ENCODE data around the gene SMIM43. TPM values are rescaled to one million over a fixed set of nuclear protein-coding genes. Genes with fewer than 3 reads are reported as not detected.

Gene SMIM43
- total RNA-seq, 1 experiment from 2014 or later, result 1.2 TPM

- Histone ChIP-seq H2BK15ac (ENCODE audit: low read depth, low read length) (no peak overlapping the region), H3K14ac (ENCODE audit: insufficient read depth, low read length) (no peak overlapping the region), H3K23ac (ENCODE audit: insufficient read length, low read depth, low read length) (no peak overlapping the region), H3K4me2 (ENCODE audit: insufficient read depth, insufficient read length, low read length) (no peak overlapping the region), H3K27me3 (ENCODE audit: insufficient read depth, low read length) (no peaks in the 10 kb centered on the region), H3K23me2 (ENCODE audit: insufficient read length, low read depth, low read length, poor library complexity, severe bottlenecking) (no peaks in the 10 kb centered on the region), H2AK5ac (ENCODE audit: insufficient read length, low read length) (no peak overlapping the region), H2BK5ac (ENCODE audit: insufficient read length, low read length) (no peak overlapping the region), H3K4me1 (ENCODE audit: insufficient read depth, low read length) (peaks cover 6% of the 10 kb centered on the region; the same call in 1 of the 2 replicates), H4K91ac (ENCODE audit: insufficient read length, low read depth, low read length) (no peak overlapping the region), H3K9ac (ENCODE audit: extremely low read depth, insufficient read length, low read length) (no peak overlapping the region), H2BK120ac (ENCODE audit: low read depth, low read length, poor library complexity, severe bottlenecking) (no peak overlapping the region), H2BK12ac (ENCODE audit: insufficient read length, low read depth, low read length) (no peak overlapping the region), H3K79me2 (ENCODE audit: insufficient read depth, low read length) (no peaks in the 10 kb centered on the region), H3K56ac (ENCODE audit: insufficient read length, low read depth, low read length) (no peak overlapping the region), H4K8ac (replicated peaks; ENCODE audit: insufficient read length, low read depth, low read length) (no peak overlapping the region), H4K20me1 (ENCODE audit: control insufficient read depth, insufficient read depth, insufficient read length) (no peaks in the 10 kb centered on the region), H3K4ac (ENCODE audit: low read depth, low read length) (no peak overlapping the region), H3K18ac (ENCODE audit: insufficient read length, low read depth, low read length) (no peak overlapping the region), H4K5ac (ENCODE audit: insufficient read length, low read depth, low read length) (no peak overlapping the region), H3T11ph (ENCODE audit: low read length) (no peak overlapping the region), H3K9me3 (ENCODE audit: control insufficient read depth, low read depth, low read length) (no peaks in the 10 kb centered on the region), H2AFZ (ENCODE audit: low read length) (no peak overlapping the region), H3K27ac (ENCODE audit: insufficient read length, low read depth, low read length) (no peak overlapping the region), H2BK20ac (ENCODE audit: low read depth, low read length, poor library complexity, severe bottlenecking) (no peak overlapping the region), H3K79me1 (ENCODE audit: insufficient read depth, low read depth, low read length, poor library complexity, severe bottlenecking) (no peaks in the 10 kb centered on the region)
- Mint-ChIP-seq H3K27me3 (ENCODE audit: low read depth) (peaks cover 2% of the 10 kb centered on the region; the same call in 1 of the 2 replicates), H3K36me3 (ENCODE audit: insufficient read depth in 1 of 3, low read depth in 3 of 3) (no peaks in the 10 kb centered on the region), H3K4me1 (peaks cover 19 to 24% of the 10 kb centered on the region in 2 experiments), H3K9me3 (no peaks in the 10 kb centered on the region), H3K4me3 (no peak overlapping the region), H3K27ac (no peak overlapping the region)
- no peak for DNase-seq
- TF ChIP-seq, protein P1, sequence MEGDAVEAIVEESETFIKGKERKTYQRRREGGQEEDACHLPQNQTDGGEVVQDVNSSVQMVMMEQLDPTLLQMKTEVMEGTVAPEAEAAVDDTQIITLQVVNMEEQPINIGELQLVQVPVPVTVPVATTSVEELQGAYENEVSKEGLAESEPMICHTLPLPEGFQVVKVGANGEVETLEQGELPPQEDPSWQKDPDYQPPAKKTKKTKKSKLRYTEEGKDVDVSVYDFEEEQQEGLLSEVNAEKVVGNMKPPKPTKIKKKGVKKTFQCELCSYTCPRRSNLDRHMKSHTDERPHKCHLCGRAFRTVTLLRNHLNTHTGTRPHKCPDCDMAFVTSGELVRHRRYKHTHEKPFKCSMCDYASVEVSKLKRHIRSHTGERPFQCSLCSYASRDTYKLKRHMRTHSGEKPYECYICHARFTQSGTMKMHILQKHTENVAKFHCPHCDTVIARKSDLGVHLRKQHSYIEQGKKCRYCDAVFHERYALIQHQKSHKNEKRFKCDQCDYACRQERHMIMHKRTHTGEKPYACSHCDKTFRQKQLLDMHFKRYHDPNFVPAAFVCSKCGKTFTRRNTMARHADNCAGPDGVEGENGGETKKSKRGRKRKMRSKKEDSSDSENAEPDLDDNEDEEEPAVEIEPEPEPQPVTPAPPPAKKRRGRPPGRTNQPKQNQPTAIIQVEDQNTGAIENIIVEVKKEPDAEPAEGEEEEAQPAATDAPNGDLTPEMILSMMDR (conservative IDR thresholded peaks at IDR 0.05), result no peak
- WGBS (ENCODE audit: extremely low coverage, insufficient read length, low lambda C conversion rate), result no CpG with 5 or more reads among the region's 4 CpGs
Observed at GRCh38 chr4:121712783-121713182, 52.2 kb downstream of the SMIM43 start.

All from H9 (cell line).